Measurements from ENCODE around the gene MBD5. TPM values are rescaled to one million over a fixed set of nuclear protein-coding genes. Genes with fewer than 3 reads are reported as not detected.

MBD5 gene
- total and polyA plus RNA-seq, 2 experiments from 2014 or later, result 12.1 to 23.4 TPM

- in situ Hi-C loops (cut with MboI), result no loop called here
- Histone ChIP-seq H3K36me3 (ENCODE audit: low read depth) (no peaks in the 10 kb centered on the region), H3K27ac (no peak overlapping the region), H3K9ac (no peak overlapping the region), H3K4me3 (no peak overlapping the region), H3K79me2 (ENCODE audit: insufficient read depth) (no peaks in the 10 kb centered on the region), H3K9me3 (ENCODE audit: low read depth) (no peaks in the 10 kb centered on the region), H2AFZ (no peak overlapping the region), H3F3A (ENCODE audit: insufficient read depth) (no peaks in the 10 kb centered on the region), H3K27me3 (replicated peaks; ENCODE audit: insufficient read depth) (no peaks in the 10 kb centered on the region), H3K4me2 (ENCODE audit: unreplicated experiment) (no peak overlapping the region), H3K4me1 (ENCODE audit: insufficient read depth) (no peaks in the 10 kb centered on the region), H3K9me2 (ENCODE audit: insufficient read depth) (no peaks in the 10 kb centered on the region), H4K20me1 (ENCODE audit: insufficient read depth) (no peaks in the 10 kb centered on the region)
- no peak for DNase-seq
- no peak for TF ChIP-seq EZH2 (IDR thresholded peaks at IDR 0.05; ENCODE audit: insufficient read depth, poor library complexity, severe bottlenecking)
- TF ChIP-seq EZH2phosphoT487 (IDR thresholded peaks at IDR 0.05; ENCODE audit: insufficient read depth, low read depth), result no peak
- 98 to 99% methylated on average over 2 of the region's 2 CpGs for WGBS, 2 experiments (ENCODE audit: low coverage in 1 of 2, low lambda C conversion rate in 2 of 2, missing lambda C conversion rate in 2 of 2)
Observed at GRCh38 chr2:148458171-148458570, 437.3 kb downstream of the MBD5 start.

DNA sequence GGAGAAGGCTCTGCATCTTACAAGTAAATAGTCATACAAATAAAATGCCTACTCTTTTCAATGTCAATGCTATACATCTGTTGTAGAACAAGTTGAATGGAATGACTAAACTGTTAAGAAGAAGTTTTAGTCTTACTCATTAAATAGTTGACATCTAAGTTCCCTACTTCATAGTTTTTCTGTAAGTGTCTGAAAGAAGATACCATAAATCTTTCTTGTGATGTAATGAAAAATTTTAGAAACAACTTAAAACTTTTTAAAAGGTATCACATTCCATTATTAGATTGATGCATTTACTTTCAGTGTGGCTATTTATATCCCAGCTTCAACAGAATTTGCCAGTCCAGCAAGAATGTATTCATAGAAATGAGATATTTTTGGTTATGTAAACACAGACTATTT lies 438.5 kb downstream of the MBD5 start:
- Histone ChIP-seq H3K4me2 (ENCODE audit: unreplicated experiment) (no peak overlapping the region), H2AFZ (no peak overlapping the region), H3K4me1 (ENCODE audit: insufficient read depth) (no peaks in the 10 kb centered on the region), H3F3A (ENCODE audit: insufficient read depth) (no peaks in the 10 kb centered on the region), H3K27me3 (replicated peaks; ENCODE audit: insufficient read depth) (no peaks in the 10 kb centered on the region), H3K79me2 (ENCODE audit: insufficient read depth) (no peaks in the 10 kb centered on the region), H4K20me1 (ENCODE audit: insufficient read depth) (no peaks in the 10 kb centered on the region), H3K4me3 (no peak overlapping the region), H3K27ac (no peak overlapping the region), H3K9me2 (ENCODE audit: insufficient read depth) (no peaks in the 10 kb centered on the region), H3K9me3 (ENCODE audit: low read depth) (no peaks in the 10 kb centered on the region), H3K36me3 (ENCODE audit: low read depth) (no peaks in the 10 kb centered on the region), H3K9ac (no peak overlapping the region)
- DNase-seq, result peak; percentile 1
- in situ Hi-C loops (cut with MboI), result no loop called here
- TF ChIP-seq EZH2phosphoT487 (IDR thresholded peaks at IDR 0.05; ENCODE audit: insufficient read depth, low read depth) (no peak), EZH2 (IDR thresholded peaks at IDR 0.05; ENCODE audit: insufficient read depth, poor library complexity, severe bottlenecking) (no peak)

DNA sequence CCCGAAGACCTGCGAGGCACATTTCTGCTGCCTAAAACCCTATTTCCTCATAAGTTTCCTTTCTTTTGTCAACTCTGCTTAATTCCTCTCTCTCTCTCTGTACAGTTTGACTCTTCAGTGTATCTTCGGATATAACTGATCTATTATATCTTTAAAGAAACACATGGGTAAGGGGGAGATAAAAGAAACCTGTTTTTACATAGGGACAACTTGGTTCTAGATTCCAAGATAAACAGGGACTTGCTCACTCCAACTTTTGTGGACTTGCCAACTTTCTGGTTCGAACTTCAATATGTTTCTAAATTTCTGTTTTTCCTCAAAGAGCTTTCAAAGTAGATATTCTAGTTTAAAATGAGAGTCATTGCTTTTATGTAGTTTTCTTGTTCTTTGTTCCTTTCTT lies 441.0 kb downstream of the MBD5 start:
- no peaks in the 10 kb centered on the region for H3F3A ChIP-seq (ENCODE audit: insufficient read depth)
- H3K9me2 ChIP-seq (ENCODE audit: insufficient read depth), result no peaks in the 10 kb centered on the region
- in situ Hi-C loops (cut with MboI), result no loop called here
- no peak overlapping the region for H3K27ac ChIP-seq
- no peak overlapping the region for H2AFZ ChIP-seq
- DNase-seq, result no peak
- H3K4me2 ChIP-seq (ENCODE audit: unreplicated experiment), result no peak overlapping the region
- no peak for TF ChIP-seq EZH2 (IDR thresholded peaks at IDR 0.05; ENCODE audit: insufficient read depth, poor library complexity, severe bottlenecking)
- TF ChIP-seq EZH2phosphoT487 (IDR thresholded peaks at IDR 0.05; ENCODE audit: insufficient read depth, low read depth), result no peak
- H3K27me3 ChIP-seq (replicated peaks; ENCODE audit: insufficient read depth), result no peaks in the 10 kb centered on the region
- 86% methylated on average over 4 of the region's 4 CpGs for WGBS, 2 experiments (ENCODE audit: low coverage in 1 of 2, low lambda C conversion rate in 2 of 2, missing lambda C conversion rate in 2 of 2)
- H3K9ac ChIP-seq, result no peak overlapping the region
- H3K9me3 ChIP-seq (ENCODE audit: low read depth), result no peaks in the 10 kb centered on the region
- H3K79me2 ChIP-seq (ENCODE audit: insufficient read depth), result no peaks in the 10 kb centered on the region
- peaks cover 9% of the 10 kb centered on the region; the same call in 1 of the 2 replicates for H3K36me3 ChIP-seq (ENCODE audit: low read depth)
- H3K4me1 ChIP-seq (ENCODE audit: insufficient read depth), result no peaks in the 10 kb centered on the region
- H3K4me3 ChIP-seq, result no peak overlapping the region
- H4K20me1 ChIP-seq (ENCODE audit: insufficient read depth), result no peaks in the 10 kb centered on the region

GRCh38 chr2:148475626-148476025 lies 454.7 kb downstream of the MBD5 start:
- no peak overlapping the region for H3K4me2 ChIP-seq (ENCODE audit: unreplicated experiment)
- H3K4me3 ChIP-seq, result no peak overlapping the region
- no peaks in the 10 kb centered on the region for H3K4me1 ChIP-seq (ENCODE audit: insufficient read depth)
- no peak for DNase-seq
- H3K27me3 ChIP-seq (replicated peaks; ENCODE audit: insufficient read depth), result no peaks in the 10 kb centered on the region
- H3K9me2 ChIP-seq (ENCODE audit: insufficient read depth), result no peaks in the 10 kb centered on the region
- no peaks in the 10 kb centered on the region for H4K20me1 ChIP-seq (ENCODE audit: insufficient read depth)
- TF ChIP-seq EZH2phosphoT487 (IDR thresholded peaks at IDR 0.05; ENCODE audit: insufficient read depth, low read depth), result no peak
- TF ChIP-seq EZH2 (IDR thresholded peaks at IDR 0.05; ENCODE audit: insufficient read depth, poor library complexity, severe bottlenecking), result no peak
- in situ Hi-C loops (cut with MboI), result no loop called here
- H3K27ac ChIP-seq, result no peak overlapping the region
- no peaks in the 10 kb centered on the region for H3F3A ChIP-seq (ENCODE audit: insufficient read depth)
- no peak overlapping the region for H3K9ac ChIP-seq
- H2AFZ ChIP-seq, result no peak overlapping the region
- WGBS, 2 experiments (ENCODE audit: low coverage in 1 of 2, low lambda C conversion rate in 2 of 2, missing lambda C conversion rate in 2 of 2), result 90 to 93% methylated on average over 1 of the region's 1 CpG
- no peaks in the 10 kb centered on the region for H3K9me3 ChIP-seq (ENCODE audit: low read depth)
- H3K79me2 ChIP-seq (ENCODE audit: insufficient read depth), result no peaks in the 10 kb centered on the region
- no peaks in the 10 kb centered on the region for H3K36me3 ChIP-seq (ENCODE audit: low read depth)

- TF ChIP-seq EZH2 (IDR thresholded peaks at IDR 0.05; ENCODE audit: insufficient read depth, poor library complexity, severe bottlenecking) (no peak), EZH2phosphoT487 (IDR thresholded peaks at IDR 0.05; ENCODE audit: insufficient read depth, low read depth) (no peak)
- Histone ChIP-seq H3K27ac (no peak overlapping the region), H3F3A (ENCODE audit: insufficient read depth) (no peaks in the 10 kb centered on the region), H3K9me3 (ENCODE audit: low read depth) (no peaks in the 10 kb centered on the region), H3K79me2 (ENCODE audit: insufficient read depth) (no peaks in the 10 kb centered on the region), H3K9ac (no peak overlapping the region), H4K20me1 (ENCODE audit: insufficient read depth) (no peaks in the 10 kb centered on the region), H3K4me3 (no peak overlapping the region), H3K36me3 (ENCODE audit: low read depth) (no peaks in the 10 kb centered on the region), H3K4me1 (ENCODE audit: insufficient read depth) (no peaks in the 10 kb centered on the region), H3K27me3 (replicated peaks; ENCODE audit: insufficient read depth) (no peaks in the 10 kb centered on the region), H2AFZ (no peak overlapping the region), H3K9me2 (ENCODE audit: insufficient read depth) (no peaks in the 10 kb centered on the region), H3K4me2 (ENCODE audit: unreplicated experiment) (no peak overlapping the region)
- DNase-seq, result no peak
- in situ Hi-C loops (cut with MboI), result no loop called here
- 92 to 96% methylated on average over 3 of the region's 3 CpGs for WGBS, 2 experiments (ENCODE audit: low coverage in 1 of 2, low lambda C conversion rate in 2 of 2, missing lambda C conversion rate in 2 of 2)
Observed at GRCh38 chr2:148479398-148479797, 458.5 kb downstream of the MBD5 start.
